Measurements from ENCODE around the gene PI4KA.

DNA sequence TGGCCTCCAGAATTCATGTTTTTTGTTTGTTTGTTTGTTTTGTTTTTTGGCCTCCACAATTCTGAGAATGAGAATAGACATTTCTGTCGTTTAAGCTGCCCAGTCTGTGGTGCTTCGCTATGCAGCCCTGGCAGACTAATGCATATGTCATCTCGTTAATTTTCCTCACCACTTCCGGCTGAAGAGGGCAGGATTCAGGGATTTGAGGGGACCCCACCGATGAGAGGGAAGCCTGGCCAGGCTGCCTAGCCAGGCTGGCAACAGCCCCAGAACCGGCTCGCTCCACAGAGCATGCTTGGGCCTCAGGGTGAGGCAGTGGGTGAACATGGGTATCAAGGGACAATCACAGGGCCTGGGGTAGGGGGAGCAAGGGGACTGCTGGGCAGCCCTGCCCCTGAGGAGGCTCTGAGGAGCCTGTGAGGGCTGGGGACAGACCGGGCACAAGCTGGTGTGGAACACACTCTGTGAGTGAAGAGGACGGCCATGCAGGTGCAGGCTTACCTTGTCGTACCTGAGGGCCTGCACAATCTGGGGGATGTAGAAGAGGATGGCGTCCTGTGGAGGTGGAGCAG, 132.5 kb downstream of the PI4KA start:
- TF ChIP-seq, protein P1, sequence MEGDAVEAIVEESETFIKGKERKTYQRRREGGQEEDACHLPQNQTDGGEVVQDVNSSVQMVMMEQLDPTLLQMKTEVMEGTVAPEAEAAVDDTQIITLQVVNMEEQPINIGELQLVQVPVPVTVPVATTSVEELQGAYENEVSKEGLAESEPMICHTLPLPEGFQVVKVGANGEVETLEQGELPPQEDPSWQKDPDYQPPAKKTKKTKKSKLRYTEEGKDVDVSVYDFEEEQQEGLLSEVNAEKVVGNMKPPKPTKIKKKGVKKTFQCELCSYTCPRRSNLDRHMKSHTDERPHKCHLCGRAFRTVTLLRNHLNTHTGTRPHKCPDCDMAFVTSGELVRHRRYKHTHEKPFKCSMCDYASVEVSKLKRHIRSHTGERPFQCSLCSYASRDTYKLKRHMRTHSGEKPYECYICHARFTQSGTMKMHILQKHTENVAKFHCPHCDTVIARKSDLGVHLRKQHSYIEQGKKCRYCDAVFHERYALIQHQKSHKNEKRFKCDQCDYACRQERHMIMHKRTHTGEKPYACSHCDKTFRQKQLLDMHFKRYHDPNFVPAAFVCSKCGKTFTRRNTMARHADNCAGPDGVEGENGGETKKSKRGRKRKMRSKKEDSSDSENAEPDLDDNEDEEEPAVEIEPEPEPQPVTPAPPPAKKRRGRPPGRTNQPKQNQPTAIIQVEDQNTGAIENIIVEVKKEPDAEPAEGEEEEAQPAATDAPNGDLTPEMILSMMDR (IDR thresholded peaks at IDR 0.05; ENCODE audit: low read depth, low read length, poor library complexity, severe bottlenecking) = no peak
- TF ChIP-seq EZH2phosphoT487 (IDR thresholded peaks at IDR 0.05; ENCODE audit: borderline replicate concordance, low read length) = no peak
